H1 (cell line): ENCODE data around the gene PGLYRP1. TPM values are rescaled to one million over a fixed set of nuclear protein-coding genes. Genes with fewer than 3 reads are reported as not detected.

Experiments used
- E2F6 ChIP-seq: IDR thresholded peaks from 2 replicates; pipeline ENCODE4 v1.6.1; 2012; ENCODE audit warnings: inconsistent platforms
- polyA plus RNA-seq, 7 experiments: library from polyadenylated mRNA; depleted of rRNA in 3 of 7; stranded (reverse) in 5 of 7; unstranded in 2 of 7; fragments of >200 nt in 5 of 7; fragments of 200-250 nt in 2 of 7; gene quantifications; 1 replicate in 5 of 7; 2 replicates in 1 of 7; 4 replicates in 1 of 7; pipeline versions ENCODE4 v1.2.1 to v1.2.3, GENCODE V29; 2011 to 2013; ENCODE audit warnings: missing spikeins in 2 of 7, mixed read lengths in 2 of 7
- total RNA-seq: library from RNA; stranded (reverse); fragmentation: NEBNext Ultra II Directional; extraction: Animal tissue kit (Norgen Biotek cat#: 25700); gene quantifications from 2 replicates; pipeline ENCODE4 v1.2.1, GENCODE V29; 2021

Gene PGLYRP1
- total and polyA plus RNA-seq, 2 of the 8 experiments (the other 6 are each of a cell fraction or from before 2014, with no cell fraction given): not detected

GRCh38 chr19:46068345-46069258 is 45.7 kb upstream of the PGLYRP1 start (continued):
- no peak for TF ChIP-seq E2F6
